DLD1 (cell line): ENCODE results near the gene CLDN22.

ENCODE experiments used
- in situ Hi-C: cut with HindIII; loops from 2 replicates; pipeline ENCODE4 v1.10.0; 2017; ENCODE audit warnings: low sequenced_read_pairs

Gene CLDN22

DNA sequence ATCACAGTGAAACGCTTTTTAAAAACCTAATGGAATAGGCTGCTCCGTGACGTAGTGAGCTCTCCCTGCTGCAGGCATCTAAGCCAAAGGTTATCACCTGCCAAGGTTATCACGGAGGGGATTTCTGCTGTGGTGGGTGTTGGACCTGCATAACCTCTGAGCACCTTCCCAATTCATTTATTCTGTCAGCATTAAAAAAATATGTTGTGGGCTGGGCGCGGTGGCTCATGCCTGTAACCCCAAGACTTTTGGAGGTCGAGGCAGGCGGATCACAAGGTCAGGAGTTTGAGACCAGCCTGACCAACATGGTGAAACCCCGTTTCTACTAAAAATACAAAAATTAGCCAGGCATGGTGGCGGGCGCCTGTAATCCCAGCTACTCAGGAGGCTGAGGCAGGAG lies 4.0 kb upstream of the CLDN22 start:
- in situ Hi-C loops: loop anchor here (5.0 kb wide), 1 partner anchor 33 kb away; no protein-coding TSS in a partner anchor

DNA sequence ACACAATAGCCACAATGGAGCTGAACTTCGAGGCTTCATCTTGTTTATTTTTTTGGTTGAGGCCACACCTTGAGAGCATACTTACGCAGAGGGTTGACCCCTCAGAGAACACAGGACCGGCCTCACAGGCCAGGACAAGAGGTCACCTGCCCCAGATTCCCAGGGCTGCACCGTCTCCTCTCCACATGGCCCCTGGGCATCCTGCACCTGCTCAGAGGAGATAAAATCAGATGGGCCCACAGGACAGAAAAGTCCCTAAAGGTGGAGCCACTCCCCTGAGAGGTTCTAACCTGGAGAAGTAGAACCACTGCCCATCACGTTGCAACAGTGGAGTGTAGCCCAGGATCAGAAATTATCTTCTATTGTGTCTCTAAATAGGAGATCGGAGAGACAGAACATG lies 3.2 kb upstream of the CLDN22 start:
- in situ Hi-C loops: loop anchor here (5.0 kb wide), 1 partner anchor 34 kb away; no protein-coding TSS in a partner anchor

- in situ Hi-C loops: loop anchor here (5.0 kb wide), 1 partner anchor 35 kb away; no protein-coding TSS in a partner anchor
Measured at GRCh38 chr4:183322326-183322725, 2.2 kb upstream of the CLDN22 start, which contains the start of gene CLDN24. CLDN24 (minus strand) TSS chr4:183322426; CDS start chr4:183322426, 0 bp downstream.

DNA sequence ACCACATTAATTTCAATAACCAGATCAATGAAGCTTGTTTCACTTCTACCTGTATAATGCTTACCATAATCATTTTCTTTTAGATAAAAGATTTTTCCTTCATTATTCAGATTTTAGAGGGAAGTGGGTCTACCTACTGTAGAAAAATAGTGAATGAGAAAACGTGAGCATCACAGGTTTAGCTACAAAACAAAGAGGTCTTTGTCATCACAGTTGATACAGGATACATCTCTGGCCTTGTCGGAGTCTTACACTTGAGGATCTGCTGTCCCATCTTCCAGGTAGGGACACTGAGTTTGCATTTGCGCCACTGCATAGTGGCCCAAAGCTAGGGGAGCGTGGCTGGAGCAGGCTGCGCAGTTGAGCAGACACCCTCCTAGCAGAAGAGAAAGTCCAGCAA lies 1.4 kb upstream of the CLDN22 start:
- in situ Hi-C loops: loop anchor here (5.0 kb wide), 1 partner anchor 36 kb away; no protein-coding TSS in a partner anchor

DNA sequence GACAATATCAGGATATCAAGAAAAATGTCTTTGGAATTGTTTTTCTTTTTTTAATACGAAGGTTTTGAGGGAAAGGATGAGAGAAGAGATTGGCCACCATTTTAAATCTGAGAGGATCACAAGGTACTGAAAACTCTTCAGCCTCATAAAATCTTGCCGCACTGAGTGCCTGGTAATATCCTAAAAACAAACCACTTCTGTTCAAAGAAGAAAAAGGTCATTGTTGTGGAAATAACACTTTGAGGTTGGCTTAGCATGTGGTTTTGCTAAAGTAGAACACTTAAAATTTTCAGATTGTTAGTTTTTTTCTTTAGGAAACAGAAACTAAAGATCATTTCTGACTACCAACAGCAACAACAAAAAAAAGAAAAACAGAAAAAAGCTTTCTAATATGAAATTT lies 1.0 kb upstream of the CLDN22 start:
- in situ Hi-C loops: loop anchor here (5.0 kb wide), 1 partner anchor 36 kb away; no protein-coding TSS in a partner anchor

DNA sequence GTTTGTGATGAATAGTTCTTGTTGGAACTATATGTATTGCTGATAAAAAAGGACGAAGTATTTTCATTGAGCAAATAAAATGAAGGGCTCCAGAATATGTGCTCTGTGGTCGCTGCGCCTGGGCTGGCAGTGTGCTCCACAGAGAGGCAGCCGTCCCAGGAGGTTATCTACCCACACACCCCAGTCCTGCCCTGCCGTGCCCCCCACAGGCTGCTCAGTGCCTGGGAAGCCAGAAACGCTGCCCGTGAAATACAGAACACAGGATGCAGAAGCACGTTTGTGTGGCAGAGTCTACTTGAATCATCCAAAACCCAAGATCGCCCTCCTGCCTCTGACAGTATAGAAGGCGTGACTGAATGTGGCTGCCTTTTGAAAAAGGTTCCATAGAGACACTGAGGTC lies 1.4 kb downstream of the CLDN22 start:
- in situ Hi-C loops: no loop called here

DNA sequence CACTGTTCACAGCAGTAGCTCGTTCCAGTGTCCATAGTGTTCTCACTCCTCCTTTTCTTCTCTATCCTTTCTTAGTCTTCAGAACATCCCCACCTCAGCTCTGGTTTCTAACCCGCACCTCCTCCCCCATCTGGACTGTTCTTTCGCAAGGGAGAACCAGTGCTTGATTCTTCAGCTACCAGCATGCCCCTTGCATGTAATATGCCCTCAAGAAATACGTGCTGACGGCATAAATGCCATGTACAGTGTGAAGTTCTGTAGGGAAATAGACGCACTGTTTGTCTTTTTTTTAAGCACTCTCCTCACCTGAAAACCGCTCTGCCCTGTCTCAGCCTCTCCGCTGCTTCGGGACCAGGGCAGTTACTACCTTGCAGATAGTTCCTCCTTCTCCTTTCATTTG lies 5.3 kb downstream of the CLDN22 start:
- in situ Hi-C loops: no loop called here

GRCh38 chr4:183314336-183314735 lies 5.7 kb downstream of the CLDN22 start:
- in situ Hi-C loops: no loop called here

DNA sequence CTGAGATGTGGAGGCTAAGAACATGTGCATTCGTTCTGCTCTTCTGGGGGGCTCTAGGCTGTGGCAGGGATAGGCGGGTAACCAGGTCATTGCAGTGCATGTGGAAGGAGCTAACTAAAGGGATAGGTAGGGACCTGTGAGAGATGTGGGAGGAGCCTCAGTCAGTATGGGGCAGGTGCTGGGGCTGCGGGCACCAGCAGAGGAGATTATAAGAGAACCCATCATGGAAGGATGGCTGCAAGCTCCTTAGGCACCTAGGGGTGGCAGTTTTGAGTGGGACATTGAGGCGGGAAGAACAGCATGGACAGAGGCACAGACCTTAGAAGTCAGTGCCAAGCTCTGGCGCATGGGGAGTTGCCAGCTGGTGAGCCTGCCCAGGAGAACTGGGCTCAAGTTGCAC lies 7.2 kb downstream of the CLDN22 start:
- in situ Hi-C loops: no loop called here

- in situ Hi-C loops: no loop called here
Measured at GRCh38 chr4:183306811-183307210, 13.3 kb downstream of the CLDN22 start.

GRCh38 chr4:183304538-183304937 lies 15.5 kb downstream of the CLDN22 start:
- in situ Hi-C loops: no loop called here

GRCh38 chr4:183304067-183304466 lies 16.0 kb downstream of the CLDN22 start:
- in situ Hi-C loops: no loop called here

DNA sequence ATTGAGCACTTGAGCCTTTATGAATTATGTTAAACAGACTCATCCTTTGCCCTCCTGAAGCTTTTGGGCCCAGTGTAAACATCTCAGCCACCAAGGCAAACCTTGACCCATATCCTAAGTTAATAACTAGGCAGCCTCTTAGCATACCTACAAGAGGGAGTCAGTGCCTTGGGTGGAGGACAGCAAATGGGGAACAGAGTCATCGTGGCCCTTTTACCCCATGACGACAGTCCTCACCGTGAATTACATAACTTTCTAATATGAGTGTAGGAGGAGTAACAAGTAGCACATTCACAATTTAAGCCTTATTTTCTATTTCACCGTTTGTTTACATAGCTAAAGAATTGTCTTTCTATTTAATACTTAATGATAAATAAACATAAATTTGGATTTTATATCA lies 16.8 kb downstream of the CLDN22 start:
- in situ Hi-C loops: no loop called here

- in situ Hi-C loops: no loop called here
Measured at GRCh38 chr4:183300655-183301054, 19.4 kb downstream of the CLDN22 start.

- in situ Hi-C loops: no loop called here
Measured at GRCh38 chr4:183300070-183300469, 20.0 kb downstream of the CLDN22 start.

- in situ Hi-C loops: no loop called here
Measured at GRCh38 chr4:183299464-183299863, 20.6 kb downstream of the CLDN22 start.

GRCh38 chr4:183297675-183298074 lies 22.4 kb downstream of the CLDN22 start:
- in situ Hi-C loops: no loop called here

- in situ Hi-C loops: no loop called here
Measured at GRCh38 chr4:183295711-183296110, 24.4 kb downstream of the CLDN22 start.

GRCh38 chr4:183291070-183291469 lies 29.0 kb downstream of the CLDN22 start:
- in situ Hi-C loops: no loop called here

DNA sequence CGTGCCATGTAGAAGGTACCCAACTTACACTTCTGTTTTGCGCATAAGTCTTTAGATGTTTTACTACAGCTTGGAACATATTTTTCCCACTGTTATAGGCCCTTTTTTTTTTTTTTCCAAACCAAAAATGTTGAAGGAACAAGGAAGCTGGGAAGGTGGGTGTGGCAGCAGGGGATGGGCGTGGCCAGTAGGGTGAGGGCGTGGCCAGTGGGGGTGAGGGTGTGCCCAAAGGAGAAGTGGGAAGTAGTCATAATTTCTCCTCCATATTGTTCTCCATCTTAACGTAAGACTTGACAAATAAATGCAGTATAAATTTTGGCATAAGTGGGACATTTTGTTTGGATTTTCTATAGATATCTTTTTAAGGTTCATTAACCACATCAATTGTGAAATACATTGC lies 30.4 kb downstream of the CLDN22 start:
- in situ Hi-C loops: no loop called here

DNA sequence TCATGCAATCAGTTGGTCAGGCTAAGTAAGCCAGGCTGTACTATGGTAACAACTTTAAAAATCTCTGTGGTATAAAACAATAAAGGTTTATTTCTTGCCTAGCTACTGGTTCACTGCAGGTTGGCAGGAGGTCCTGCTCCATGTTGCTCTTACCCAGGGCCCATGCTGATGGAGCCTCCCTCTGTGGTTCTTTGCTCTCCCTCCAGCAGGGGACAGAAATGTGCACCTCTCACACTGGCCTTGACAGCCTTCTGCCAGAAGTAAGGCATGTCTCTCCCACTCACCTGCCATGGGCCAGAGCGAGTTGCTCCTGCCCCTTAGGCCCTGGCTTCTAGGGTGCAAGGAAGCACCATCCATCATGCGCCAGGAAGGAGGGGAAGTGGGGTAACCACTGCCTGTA lies 31.1 kb downstream of the CLDN22 start:
- in situ Hi-C loops: no loop called here

- in situ Hi-C loops: no loop called here
Measured at GRCh38 chr4:183287677-183288076, 32.4 kb downstream of the CLDN22 start.

DNA sequence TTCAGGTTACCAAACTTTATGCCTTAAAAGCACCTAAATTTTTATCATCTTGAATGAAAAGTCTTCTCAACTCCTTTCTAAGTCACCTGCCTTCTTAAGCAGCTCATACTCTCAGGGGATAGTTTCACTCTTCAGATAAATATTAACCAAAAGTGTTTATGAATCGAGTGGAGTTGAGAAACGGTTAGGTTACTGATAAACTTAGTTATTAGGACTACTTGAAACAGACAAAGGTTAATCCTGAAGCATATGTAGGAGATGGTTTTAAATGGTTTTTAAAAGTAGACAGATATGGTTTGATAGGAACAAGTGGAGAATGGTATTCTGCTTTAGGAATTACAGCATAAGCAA lies 32.8 kb downstream of the CLDN22 start:
- in situ Hi-C loops: no loop called here
